ENCODE measurements around the gene RNF224. TPM values are rescaled to one million over a fixed set of nuclear protein-coding genes. Genes with fewer than 3 reads are reported as not detected.

Gene RNF224
- total and polyA plus RNA-seq, 2 of the 13 experiments (the other 11 are each of a cell fraction or from before 2014, with no cell fraction given) = 0.09 TPM; not detected in 1

GRCh38 chr9:137195525-137196220, 31.6 kb upstream of the RNF224 start (continued):
- TF ChIP-seq TIGD3 (CRISPR knock-in tag; IDR thresholded peaks at IDR 0.05; ENCODE audit: borderline replicate concordance) (no peak), ZNF496 (CRISPR knock-in tag; IDR thresholded peaks at IDR 0.05; ENCODE audit: insufficient replicate concordance) (no peak), TBP (CRISPR knock-in tag; IDR thresholded peaks at IDR 0.05) (no peak), HNRNPL (IDR thresholded peaks at IDR 0.05; ENCODE audit: low read depth, low read length) (no peak), ZBTB7B (CRISPR knock-in tag; IDR thresholded peaks at IDR 0.05) (no peak), DRAP1 (CRISPR knock-in tag; IDR thresholded peaks at IDR 0.05) (no peak), ZFP90 (CRISPR knock-in tag; IDR thresholded peaks at IDR 0.05; ENCODE audit: borderline replicate concordance) (no peak), ZNF431 (CRISPR knock-in tag; IDR thresholded peaks at IDR 0.05; ENCODE audit: borderline replicate concordance, low read depth) (no peak), NR2F6 (IDR thresholded peaks at IDR 0.05) (no peak), NR2F6 (CRISPR knock-in tag; IDR thresholded peaks at IDR 0.05) (peak; percentile 23; the same call in 1 of the 2 replicates), SALL2 (CRISPR knock-in tag; IDR thresholded peaks at IDR 0.05) (no peak), CTCF (CRISPR knock-in tag; IDR thresholded peaks at IDR 0.05) (peak; percentile 37; the same call in 1 of the 2 replicates), ELF3 (CRISPR knock-in tag; IDR thresholded peaks at IDR 0.05) (peak; percentile 64; the same call in 1 of the 2 replicates), ZNF253 (CRISPR knock-in tag; IDR thresholded peaks at IDR 0.05; ENCODE audit: borderline replicate concordance) (no peak), CERS6 (CRISPR knock-in tag; IDR thresholded peaks at IDR 0.05) (no peak), KLF13 (CRISPR knock-in tag; IDR thresholded peaks at IDR 0.05) (no peak), ZBTB38 (CRISPR knock-in tag; IDR thresholded peaks at IDR 0.05) (peak; percentile 70), KDM1A (CRISPR knock-in tag; IDR thresholded peaks at IDR 0.05) (0 out of 2 replicates have a peak, but pooled peaks have one; percentile 45)
- TF ChIP-seq, protein P1, sequence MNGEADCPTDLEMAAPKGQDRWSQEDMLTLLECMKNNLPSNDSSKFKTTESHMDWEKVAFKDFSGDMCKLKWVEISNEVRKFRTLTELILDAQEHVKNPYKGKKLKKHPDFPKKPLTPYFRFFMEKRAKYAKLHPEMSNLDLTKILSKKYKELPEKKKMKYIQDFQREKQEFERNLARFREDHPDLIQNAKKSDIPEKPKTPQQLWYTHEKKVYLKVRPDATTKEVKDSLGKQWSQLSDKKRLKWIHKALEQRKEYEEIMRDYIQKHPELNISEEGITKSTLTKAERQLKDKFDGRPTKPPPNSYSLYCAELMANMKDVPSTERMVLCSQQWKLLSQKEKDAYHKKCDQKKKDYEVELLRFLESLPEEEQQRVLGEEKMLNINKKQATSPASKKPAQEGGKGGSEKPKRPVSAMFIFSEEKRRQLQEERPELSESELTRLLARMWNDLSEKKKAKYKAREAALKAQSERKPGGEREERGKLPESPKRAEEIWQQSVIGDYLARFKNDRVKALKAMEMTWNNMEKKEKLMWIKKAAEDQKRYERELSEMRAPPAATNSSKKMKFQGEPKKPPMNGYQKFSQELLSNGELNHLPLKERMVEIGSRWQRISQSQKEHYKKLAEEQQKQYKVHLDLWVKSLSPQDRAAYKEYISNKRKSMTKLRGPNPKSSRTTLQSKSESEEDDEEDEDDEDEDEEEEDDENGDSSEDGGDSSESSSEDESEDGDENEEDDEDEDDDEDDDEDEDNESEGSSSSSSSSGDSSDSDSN (CRISPR knock-in tag; IDR thresholded peaks at IDR 0.05) = 0 out of 2 replicates have a peak, but pooled peaks have one; percentile 17
- TF ChIP-seq, protein P2, sequence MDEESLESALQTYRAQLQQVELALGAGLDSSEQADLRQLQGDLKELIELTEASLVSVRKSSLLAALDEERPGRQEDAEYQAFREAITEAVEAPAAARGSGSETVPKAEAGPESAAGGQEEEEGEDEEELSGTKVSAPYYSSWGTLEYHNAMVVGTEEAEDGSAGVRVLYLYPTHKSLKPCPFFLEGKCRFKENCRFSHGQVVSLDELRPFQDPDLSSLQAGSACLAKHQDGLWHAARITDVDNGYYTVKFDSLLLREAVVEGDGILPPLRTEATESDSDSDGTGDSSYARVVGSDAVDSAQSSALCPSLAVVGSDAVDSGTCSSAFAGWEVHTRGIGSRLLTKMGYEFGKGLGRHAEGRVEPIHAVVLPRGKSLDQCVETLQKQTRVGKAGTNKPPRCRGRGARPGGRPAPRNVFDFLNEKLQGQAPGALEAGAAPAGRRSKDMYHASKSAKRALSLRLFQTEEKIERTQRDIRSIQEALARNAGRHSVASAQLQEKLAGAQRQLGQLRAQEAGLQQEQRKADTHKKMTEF (CRISPR knock-in tag; IDR thresholded peaks at IDR 0.05) = no peak
- TF ChIP-seq, protein P3, sequence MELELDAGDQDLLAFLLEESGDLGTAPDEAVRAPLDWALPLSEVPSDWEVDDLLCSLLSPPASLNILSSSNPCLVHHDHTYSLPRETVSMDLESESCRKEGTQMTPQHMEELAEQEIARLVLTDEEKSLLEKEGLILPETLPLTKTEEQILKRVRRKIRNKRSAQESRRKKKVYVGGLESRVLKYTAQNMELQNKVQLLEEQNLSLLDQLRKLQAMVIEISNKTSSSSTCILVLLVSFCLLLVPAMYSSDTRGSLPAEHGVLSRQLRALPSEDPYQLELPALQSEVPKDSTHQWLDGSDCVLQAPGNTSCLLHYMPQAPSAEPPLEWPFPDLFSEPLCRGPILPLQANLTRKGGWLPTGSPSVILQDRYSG (CRISPR knock-in tag; IDR thresholded peaks at IDR 0.05) = no peak
